GM20431 (cell line): ENCODE data around the gene SLC4A1.

Source experiments
- in situ Hi-C: fragments of 300-500 bp; cut with MseI, MboI; formaldehyde crosslinking; loops from one replicate; pipeline ENCODE4 v1.15.0; 2020; ENCODE audit warnings: low sequenced_read_pairs; ENCODE audit not compliant: unreplicated experiment

SLC4A1 gene

GRCh38 chr17:44230140-44230539, 37.8 kb downstream of the SLC4A1 start:
- in situ Hi-C loops = no loop called here

GRCh38 chr17:44229090-44229489, 38.8 kb downstream of the SLC4A1 start:
- in situ Hi-C loops = no loop called here

- in situ Hi-C loops = no loop called here
These were observed 44.3 kb downstream of the SLC4A1 start for GRCh38 chr17:44223541-44224071.

GRCh38 chr17:44222112-44222869, 45.6 kb downstream of the SLC4A1 start:
- in situ Hi-C loops = no loop called here

GRCh38 chr17:44221862-44222111, 46.1 kb downstream of the SLC4A1 start:
- in situ Hi-C loops = no loop called here

- in situ Hi-C loops = no loop called here
These were observed 46.7 kb downstream of the SLC4A1 start for GRCh38 chr17:44221084-44221861.

- in situ Hi-C loops = no loop called here
These were observed 47.5 kb downstream of the SLC4A1 start for GRCh38 chr17:44220213-44221083.

- in situ Hi-C loops = no loop called here
These were observed 48.2 kb downstream of the SLC4A1 start, which contains the start of gene UBTF for GRCh38 chr17:44219616-44220212. Gene UBTF (minus strand): TSS chr17:44219675. CDS start chr17:44218229, 1,446 bp downstream.

- in situ Hi-C loops = no loop called here
These were observed 48.8 kb downstream of the SLC4A1 start for GRCh38 chr17:44219108-44219615.

GRCh38 chr17:44218344-44219107, 49.4 kb downstream of the SLC4A1 start:
- in situ Hi-C loops = no loop called here

GRCh38 chr17:44217738-44218343, 50.1 kb downstream of the SLC4A1 start:
- in situ Hi-C loops = no loop called here

- in situ Hi-C loops = no loop called here
These were observed 51.2 kb downstream of the SLC4A1 start for GRCh38 chr17:44216694-44217093.

- in situ Hi-C loops = no loop called here
These were observed 51.8 kb downstream of the SLC4A1 start for GRCh38 chr17:44216173-44216572.

- in situ Hi-C loops = no loop called here
These were observed 53.0 kb downstream of the SLC4A1 start for GRCh38 chr17:44214896-44215295.

- in situ Hi-C loops = no loop called here
These were observed 53.8 kb downstream of the SLC4A1 start for GRCh38 chr17:44214230-44214494.

- in situ Hi-C loops = no loop called here
These were observed 54.3 kb downstream of the SLC4A1 start for GRCh38 chr17:44213403-44214229.

- in situ Hi-C loops = no loop called here
These were observed 55.2 kb downstream of the SLC4A1 start for GRCh38 chr17:44212507-44213402.
